HG03565 (cell line): ENCODE data around the gene LIMCH1.
"Not testable (repeated sequence)": the region's sequence is repeated elsewhere in the genome, so short reads cannot be mapped to it uniquely, and the experiment has no call there.

Source experiments
- ATAC-seq: cut with Tn5 transposase; IDR thresholded peaks from one replicate; pipeline ENCODE4 v1.9.1; 2021; ENCODE audit warnings: mild to moderate bottlenecking, moderate library complexity; ENCODE audit not compliant: unreplicated experiment

The LIMCH1 gene

GRCh38 chr4:41668024-41668423, 130.1 kb downstream of the LIMCH1 start:
- ATAC-seq = no peak

GRCh38 chr4:41670530-41670929, 132.6 kb downstream of the LIMCH1 start:
- no peak for ATAC-seq

DNA sequence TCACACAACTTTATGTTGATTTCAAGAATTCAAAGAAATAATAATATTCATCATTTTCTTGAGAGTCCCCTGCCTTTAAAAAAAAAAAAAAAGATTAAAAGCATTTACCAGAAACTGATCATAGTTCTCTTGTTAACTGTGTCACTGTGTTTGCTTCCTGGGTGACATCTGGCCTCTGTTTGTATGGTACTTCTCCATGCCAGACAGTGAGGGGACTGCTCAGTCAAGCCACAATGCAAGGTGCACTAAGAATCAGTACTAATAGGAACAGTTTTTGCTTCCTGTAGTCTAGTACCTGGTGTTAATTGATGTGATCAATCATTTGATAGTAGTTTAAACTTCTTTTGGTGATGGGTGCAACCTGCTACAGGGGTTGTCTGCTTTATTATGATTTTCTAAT, 133.0 kb downstream of the LIMCH1 start:
- no peak for ATAC-seq

GRCh38 chr4:41678086-41678816, 140.3 kb downstream of the LIMCH1 start:
- no peak for ATAC-seq

- ATAC-seq = no peak
Observed at GRCh38 chr4:41678951-41679350, 141.0 kb downstream of the LIMCH1 start.

DNA sequence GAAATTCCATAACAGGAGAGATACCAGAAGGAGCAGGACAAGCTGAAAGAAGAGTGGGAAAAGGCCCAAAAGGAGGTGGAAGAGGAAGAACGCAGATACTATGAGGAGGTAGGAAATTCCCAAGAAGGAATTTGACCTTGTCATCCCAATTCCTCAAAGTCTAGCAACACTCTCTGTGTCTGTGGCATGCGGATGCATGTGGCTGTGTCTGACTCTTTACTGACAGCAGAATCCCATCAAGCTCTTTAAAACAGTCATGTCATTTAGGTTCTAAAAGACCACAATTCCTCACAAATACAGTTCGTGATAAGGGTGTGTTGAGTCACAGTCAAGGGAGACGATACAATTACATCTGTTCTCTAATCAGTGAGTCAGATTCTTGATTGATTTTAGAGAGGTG, 142.0 kb downstream of the LIMCH1 start:
- no peak for ATAC-seq

DNA sequence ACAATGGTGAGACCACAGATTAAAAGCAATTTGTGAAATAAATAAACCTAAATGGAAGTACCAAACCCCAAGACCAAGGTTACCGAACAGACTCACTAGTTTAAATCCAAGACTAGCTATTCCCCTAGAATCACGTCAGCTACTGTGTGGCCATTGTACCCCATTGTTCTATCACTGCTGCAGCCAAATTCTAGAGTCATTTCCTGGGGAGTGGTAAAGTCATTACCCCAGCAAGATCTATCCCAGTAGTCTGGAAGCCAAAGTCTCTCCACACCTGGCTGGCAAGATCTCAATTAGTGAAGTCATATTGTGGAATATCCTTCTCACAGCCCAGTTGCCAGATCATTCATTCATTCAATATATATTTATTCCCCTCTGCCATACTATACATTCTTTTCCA, 143.1 kb downstream of the LIMCH1 start:
- no peak for ATAC-seq

GRCh38 chr4:41683326-41683725, 145.4 kb downstream of the LIMCH1 start:
- no peak for ATAC-seq

DNA sequence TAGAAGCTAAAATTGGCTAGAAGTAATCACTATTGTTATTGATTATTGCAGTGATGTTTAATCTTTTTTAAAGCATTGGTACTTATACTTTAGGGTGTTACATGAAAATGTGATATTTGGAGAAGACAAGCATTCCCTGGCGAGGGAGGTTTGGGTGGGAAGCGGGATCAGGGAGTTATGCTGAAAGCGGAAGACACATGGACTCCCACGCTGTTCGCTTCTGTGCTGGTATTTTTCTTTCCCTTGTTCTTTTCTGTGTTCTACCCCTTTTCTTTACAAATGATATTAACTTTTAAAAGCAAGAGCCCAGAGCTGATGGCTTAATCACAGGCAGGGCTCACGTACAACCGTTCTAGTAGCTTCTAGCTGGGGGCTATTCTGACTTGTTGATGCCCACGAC, 148.9 kb downstream of the LIMCH1 start:
- ATAC-seq = no peak

DNA sequence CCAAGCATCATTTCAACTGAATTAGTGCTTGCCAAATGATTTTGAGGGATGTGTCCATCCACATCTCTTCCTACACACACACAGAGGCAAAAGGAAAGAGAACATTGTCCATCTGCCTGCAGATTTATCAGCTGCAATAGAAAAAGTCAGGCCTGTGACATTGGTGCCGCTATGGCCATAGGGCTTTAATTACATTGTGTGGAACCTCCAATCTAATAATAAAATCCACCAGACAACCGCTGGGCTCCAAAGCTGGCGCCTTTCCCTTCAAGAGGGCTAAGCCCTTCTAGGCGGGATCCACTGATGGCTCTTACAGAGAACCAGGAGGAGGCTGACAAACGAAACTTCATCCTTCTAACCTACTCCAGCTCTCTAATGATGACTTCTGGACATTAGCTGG, 150.0 kb downstream of the LIMCH1 start:
- ATAC-seq = no peak

DNA sequence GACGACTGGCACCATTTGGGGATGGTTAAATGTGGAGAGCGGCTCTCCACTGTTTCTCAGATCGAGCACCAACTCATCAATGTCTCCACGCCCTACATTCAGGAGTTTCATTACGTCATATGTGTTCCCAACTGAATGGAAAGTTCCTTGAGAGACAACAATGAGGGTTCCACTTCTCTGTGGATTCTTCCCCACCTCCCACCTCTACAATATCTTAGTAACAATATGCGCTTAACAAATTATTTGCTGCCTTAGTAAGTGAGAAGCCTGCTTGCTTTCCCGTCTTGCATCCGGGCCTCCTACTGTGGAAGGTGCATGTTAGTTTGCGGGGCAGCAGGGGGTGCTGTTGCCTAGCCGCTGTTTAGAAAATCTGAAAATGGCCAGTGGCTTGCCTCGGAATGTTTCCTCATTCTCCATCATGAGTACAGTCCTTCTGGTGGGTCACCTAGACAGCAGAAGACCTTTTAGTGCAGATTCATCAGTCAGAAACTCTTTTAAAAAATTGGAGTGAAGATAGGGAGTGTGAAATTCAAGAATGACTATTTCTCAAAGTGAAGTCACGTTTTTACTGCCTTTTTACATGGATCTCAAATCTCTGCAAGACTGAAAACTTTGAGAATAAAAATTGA, 154.9 kb downstream of the LIMCH1 start:
- ATAC-seq = peak; percentile 82

GRCh38 chr4:41693629-41694028, 155.7 kb downstream of the LIMCH1 start:
- no peak for ATAC-seq

DNA sequence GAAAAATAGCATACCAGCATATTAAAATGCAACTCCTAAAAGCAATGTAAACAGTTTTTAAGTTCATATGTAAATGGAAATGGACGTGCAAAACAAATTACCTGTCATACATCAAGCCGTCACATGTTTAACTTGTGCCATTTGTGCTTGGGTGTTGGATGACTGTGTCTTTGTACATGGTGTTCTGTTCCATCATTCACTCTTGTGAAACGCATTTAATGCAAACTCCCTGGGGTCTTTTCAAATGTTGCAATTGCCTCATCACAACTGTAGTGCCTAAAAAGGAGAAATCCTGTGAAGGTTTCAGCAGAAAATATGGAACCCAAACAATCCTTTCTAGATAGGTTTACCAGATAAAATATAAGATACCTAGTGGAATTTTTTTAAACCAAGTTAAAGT, 158.2 kb downstream of the LIMCH1 start:
- ATAC-seq = no peak

DNA sequence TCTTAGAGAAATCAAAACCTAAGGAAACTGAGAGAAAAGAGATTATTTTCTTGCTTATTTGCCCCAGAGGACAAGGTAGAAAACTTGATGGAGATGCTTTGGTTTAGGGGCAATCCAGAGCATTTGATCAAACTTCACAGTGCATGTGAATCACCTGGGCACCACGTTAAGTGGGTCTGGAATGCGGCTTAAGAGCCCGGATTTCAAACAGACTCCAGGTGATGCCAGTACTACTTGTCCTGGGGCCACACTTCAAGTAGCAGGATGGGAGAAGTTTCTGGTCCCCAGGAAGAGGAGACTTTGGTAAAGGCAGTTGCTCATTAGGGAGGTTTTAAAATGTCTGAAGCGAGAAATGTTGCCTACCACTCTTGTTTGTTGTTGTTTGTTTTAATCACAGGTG, 158.8 kb downstream of the LIMCH1 start:
- ATAC-seq = no peak

DNA sequence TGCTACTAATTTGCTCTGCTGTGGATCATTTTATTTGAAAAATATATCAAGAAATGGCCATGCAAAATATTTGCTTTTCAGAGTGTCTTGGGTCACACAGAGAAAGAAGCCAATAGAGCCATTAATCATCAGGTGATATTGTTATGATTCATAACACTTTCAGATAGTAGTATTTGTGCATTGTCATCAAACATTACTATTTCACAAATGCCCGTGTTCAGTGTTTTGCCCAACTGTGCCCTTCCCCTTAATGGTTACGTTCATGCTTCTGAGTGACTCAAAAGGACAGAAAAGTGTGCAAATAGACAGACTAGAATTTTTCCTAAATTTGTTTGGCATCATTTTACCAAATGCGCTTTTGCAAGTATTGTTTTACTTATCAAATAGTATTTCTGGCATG, 164.0 kb downstream of the LIMCH1 start:
- no peak for ATAC-seq

DNA sequence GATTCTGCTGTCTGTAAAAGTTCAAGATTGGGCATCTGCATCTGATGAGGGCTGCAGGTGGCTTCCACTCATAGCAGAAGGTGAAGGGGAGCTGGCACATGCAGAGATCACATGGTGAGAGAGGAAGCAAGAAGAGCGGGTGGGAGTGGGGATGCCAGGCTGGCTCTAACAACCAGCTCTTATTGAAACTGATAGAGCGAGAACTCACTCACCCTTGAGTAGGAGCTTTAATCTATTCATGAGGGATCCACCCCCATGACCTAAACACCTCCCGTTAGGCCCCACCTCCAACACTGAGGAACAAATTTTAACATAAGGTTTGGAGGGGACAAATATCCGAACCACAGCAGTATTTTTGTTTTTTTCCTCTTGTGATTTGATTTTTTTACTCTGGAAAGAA, 164.8 kb downstream of the LIMCH1 start:
- no peak for ATAC-seq

- no peak for ATAC-seq
Observed at GRCh38 chr4:41703785-41704184, 165.8 kb downstream of the LIMCH1 start.

- no peak for ATAC-seq
Observed at GRCh38 chr4:41709844-41710481, 172.0 kb downstream of the LIMCH1 start.

DNA sequence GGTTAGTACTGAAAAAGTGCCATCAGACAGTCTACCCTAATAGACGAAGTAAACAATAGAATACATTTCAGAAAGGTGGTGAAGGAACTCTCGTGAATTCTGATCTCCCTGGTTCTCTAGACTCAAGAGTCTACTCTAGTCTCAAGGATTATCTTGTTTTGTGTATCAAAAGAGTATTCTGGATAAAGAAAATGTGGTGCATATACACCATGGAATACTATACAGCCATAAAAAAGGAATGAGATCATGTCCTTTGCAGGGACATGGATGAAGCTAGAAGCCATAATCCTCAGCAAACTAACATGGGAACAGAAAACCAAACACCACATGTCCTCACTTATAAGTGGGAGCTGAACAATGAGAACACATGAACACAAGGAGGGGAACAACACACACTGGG, 173.7 kb downstream of the LIMCH1 start:
- not testable (repeated sequence) for ATAC-seq

- no peak for ATAC-seq
Observed at GRCh38 chr4:41712425-41712824, 174.5 kb downstream of the LIMCH1 start.

- no peak for ATAC-seq
Observed at GRCh38 chr4:41713768-41714167, 175.8 kb downstream of the LIMCH1 start.

- no peak for ATAC-seq
Observed at GRCh38 chr4:41714364-41715000, 176.5 kb downstream of the LIMCH1 start.
